Activated CD4-positive, alpha-beta T cell treated with anti-CD3 and anti-CD28 coated beads for 4 hours (primary cell): ENCODE measurements around the gene HIPK2.
"Not testable (repeated sequence)": the region's sequence is repeated elsewhere in the genome, so short reads cannot be mapped to it uniquely, and the experiment has no call there.

ENCODE experiments used
- DNase-seq, 2 donors: peaks; one replicate each; pipeline ENCODE4 v3.0.0-alpha.2; 2020

HIPK2 gene

GRCh38 chr7:139562961-139563565 is 214.7 kb downstream of the HIPK2 start:
- no peak for DNase-seq

GRCh38 chr7:139562491-139562890 is 215.3 kb downstream of the HIPK2 start:
- DNase-seq: no peak

- DNase-seq: no peak
Observed at GRCh38 chr7:139560678-139561077, 217.1 kb downstream of the HIPK2 start.

DNA sequence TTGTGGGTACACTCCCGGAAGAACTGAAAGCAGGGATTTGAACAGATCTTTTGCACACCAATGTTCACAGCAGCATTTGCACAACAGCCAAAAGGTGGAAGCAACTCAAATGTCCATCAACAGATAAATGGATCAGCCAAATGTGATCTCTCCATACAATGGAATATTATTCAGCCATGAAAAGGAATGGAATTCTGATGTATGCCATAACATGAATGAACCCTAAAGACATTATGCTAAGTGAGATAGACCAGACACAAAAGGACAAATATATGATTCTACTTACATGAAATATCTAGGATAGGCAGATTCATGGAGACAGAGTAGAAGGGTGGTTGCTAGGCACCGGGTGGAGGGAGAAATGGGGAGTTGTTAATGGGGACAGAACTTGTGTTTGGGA is 217.6 kb downstream of the HIPK2 start:
- DNase-seq: no peak

- DNase-seq: no peak
Observed at GRCh38 chr7:139559364-139560105, 218.3 kb downstream of the HIPK2 start.

GRCh38 chr7:139557857-139558581 is 219.8 kb downstream of the HIPK2 start:
- no peak for DNase-seq

GRCh38 chr7:139553991-139554700 is 223.7 kb downstream of the HIPK2 start:
- not testable (repeated sequence) for DNase-seq

- no peak for DNase-seq
Observed at GRCh38 chr7:139548302-139549028, 229.3 kb downstream of the HIPK2 start.

- DNase-seq: no peak
Observed at GRCh38 chr7:139544645-139545044, 233.2 kb downstream of the HIPK2 start.

DNA sequence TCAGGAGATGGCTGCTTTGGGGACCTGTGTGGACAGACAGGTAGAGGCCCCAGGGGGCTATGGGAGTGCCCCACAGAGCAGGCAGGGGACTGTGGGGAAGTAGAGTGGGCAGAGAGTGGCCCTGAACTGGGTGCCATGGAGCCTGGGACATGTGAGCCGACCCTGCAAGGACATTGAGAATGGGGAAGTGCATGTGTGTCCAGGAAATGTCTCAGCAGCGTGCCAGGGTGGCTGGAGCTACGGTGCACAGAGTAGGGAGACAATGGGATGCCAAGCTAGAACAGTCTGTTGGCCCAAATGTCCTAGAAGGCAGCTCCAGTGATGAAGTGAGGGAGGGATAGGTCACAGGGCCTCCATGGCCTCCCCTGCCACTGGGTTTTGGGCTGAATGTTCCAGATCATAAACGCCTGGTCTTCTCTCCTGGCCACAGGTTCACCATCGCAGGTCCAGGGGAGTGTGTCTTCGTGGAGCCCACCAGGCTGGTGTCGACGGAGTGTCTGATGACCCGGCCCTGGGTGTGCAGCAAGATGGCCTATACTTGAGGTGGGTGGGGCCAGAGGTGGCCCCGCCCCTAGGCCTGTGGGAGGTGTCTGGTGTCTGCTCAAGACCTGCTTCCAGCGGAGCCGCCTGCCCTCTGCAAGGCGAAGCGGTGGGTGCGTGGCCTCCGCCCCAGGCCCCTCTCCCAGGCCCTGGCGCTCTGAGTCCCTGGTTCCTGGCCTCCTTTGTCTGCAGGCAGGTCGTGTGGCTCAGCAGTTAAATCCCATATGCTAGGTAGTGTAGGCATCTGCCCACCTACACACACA is 233.8 kb downstream of the HIPK2 start:
- DNase-seq: no peak

DNA sequence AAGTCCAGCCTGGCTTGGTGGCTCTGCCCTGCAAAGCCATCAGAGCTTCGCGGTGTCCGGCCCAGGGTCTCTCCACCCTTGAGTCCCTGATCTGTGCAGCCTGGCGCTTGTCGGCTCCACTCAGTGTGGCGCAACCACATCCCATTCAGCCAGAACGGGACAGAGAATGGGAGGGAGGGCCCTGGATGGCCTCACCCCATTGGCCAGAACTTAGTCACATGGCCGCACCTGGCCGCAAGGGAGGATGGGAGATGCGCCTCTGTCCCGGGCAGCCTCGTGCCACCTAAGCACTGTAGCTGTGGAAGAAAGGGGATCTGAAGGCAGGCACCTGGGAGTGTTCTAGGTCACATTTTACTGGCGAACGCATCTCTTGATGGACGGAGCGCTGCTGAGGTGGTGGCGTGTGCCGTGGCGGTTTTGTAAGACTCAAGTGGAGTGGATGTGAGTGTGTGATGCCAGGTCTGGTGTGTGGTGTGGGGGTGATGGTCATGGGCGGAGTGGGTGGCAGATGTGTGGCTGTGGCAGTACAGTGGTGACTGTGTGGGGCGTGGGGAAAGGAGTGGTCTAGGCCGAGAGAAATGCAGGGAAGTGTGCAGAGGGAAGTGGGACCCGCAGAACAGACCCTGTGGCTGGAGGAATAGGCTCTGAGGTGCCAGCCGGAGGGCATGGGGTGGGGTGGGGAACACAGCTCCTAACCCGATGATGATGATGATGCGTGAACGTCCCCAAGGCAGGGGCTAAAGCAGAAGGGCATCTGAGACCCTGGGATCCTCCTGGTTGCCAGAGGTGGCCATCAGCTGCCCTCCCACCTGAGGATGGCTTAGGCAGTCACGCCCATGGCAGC is 235.3 kb downstream of the HIPK2 start:
- DNase-seq: no peak

- no peak for DNase-seq
Observed at GRCh38 chr7:139541600-139542307, 236.0 kb downstream of the HIPK2 start.

GRCh38 chr7:139540203-139540602 is 237.6 kb downstream of the HIPK2 start:
- DNase-seq: no peak

DNA sequence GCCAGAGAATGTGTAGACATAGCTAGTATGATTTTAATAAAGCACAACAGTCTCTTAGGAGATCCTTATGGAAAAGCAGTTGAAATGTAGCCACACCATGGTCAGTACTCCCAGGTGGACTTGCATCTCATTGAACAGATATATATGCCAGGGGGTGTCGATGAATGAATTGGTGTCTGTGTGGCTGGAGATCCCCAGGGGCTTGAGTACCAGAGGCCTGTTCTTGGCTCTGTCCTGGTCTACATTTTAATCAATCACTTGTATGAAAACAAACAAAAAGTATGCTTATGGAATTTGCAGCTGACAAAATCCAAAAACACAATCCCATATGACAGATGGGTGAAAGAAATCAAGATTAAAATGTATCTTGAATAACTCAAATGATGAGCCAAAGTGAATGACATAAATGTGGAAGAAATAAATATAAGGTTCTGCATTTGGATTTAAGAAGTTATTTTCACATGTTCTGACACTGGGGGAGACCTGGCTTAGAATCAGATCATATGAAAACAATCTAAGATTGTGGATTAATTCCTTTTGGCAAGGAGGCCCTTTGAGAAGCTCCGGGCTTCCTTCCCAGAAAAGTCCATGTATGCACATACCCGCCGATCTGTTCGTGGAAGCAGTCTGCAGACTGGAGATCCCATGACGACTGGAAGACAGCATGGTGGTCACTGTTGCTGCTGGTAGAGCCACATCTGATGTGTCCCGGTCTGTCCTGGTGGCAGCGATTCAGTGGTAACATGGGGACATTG is 238.7 kb downstream of the HIPK2 start:
- no peak for DNase-seq

- DNase-seq: no peak
Observed at GRCh38 chr7:139536152-139536551, 241.6 kb downstream of the HIPK2 start.

DNA sequence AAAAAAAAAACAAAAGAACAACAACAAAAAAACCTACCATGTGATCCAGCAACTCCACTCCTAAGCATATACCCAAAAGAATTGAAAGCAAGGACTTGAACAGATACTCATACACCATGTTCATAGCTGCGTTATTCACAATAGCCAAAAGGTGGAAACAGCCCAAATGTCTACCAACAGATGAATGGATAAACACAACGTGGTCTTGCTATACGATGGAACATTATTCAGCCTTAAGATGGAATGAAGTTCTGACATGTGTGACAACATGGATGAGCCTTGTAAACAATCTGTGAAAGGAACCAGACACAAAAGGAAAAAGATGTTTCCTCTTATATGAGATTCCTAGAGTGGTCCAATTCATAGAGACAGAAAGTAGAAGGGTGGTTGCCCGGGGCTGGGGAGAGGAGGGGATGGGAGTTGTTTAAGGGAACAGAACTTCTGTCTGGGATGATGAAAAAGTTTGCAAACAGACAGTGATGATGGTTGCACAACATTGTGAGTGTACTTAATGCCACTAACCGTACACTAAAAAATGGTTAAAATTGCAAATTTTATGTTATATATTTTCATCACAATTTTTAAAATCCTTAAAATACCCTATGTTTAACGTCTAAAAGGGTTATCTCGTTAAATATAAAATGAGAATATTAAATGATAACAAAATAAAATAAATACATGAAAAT is 242.7 kb downstream of the HIPK2 start:
- DNase-seq: no peak

DNA sequence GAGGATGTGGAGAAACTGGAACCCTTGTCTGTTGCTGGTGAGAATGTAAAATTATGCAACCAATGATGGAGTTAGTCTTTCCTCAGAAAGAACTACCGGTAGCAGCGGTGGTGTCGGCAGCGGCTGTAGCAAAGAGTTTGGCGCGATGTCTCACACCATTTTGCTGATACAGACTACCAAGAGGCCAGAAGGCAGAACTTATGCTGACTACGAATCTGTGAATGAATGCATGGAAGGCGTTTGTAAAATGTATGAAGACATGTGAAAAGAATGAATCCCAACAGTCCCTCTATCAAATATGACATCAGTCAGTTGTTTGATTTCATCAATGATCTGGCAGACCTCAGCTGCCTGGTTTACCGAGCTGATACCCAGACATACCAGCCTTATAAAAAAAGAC is 243.7 kb downstream of the HIPK2 start:
- DNase-seq: no peak

- no peak for DNase-seq
Observed at GRCh38 chr7:139532636-139533155, 245.1 kb downstream of the HIPK2 start.

DNA sequence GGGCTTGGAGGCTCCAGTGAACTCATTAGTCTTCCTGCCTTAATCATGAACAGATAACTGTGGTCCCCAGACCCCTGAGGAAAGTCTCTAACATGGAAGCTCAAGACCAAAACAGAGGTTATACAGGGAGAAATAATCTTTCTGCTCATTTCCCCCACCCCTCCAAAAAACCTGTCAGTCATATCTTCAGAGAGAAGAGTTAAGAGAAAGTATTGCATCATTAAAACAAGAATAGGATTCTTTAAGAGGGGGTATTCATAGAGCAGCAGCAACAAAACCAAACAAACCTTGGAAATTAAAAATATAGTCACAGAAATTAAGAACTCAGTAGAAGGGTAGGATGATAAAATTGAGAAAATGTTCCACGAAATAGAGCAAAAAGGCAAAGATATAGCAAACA is 246.7 kb downstream of the HIPK2 start:
- DNase-seq: no peak
